ENCODE data around the gene UBXN6.

The UBXN6 gene

GRCh38 chr19:4401769-4402170, 55.8 kb downstream of the UBXN6 start:
- peak overlapping the region; percentile 30 for H3K4me3 ChIP-seq (ENCODE audit: low read depth, low read length)
- TF ChIP-seq CTCF (IDR thresholded peaks at IDR 0.05; ENCODE audit: low read depth, low read length, missing control alignments), result no peak
- no peak for DNase-seq (ENCODE audit: low read depth)
- in situ Hi-C loops (cut with HindIII; ENCODE audit: low sequenced_read_pairs), result no loop called here

- H3K4me3 ChIP-seq (ENCODE audit: low read depth, low read length), result peak within 1 kb of the TSS; percentile 95
- in situ Hi-C loops (cut with HindIII; ENCODE audit: low sequenced_read_pairs), result no loop called here
- TF ChIP-seq CTCF (IDR thresholded peaks at IDR 0.05; ENCODE audit: low read depth, low read length, missing control alignments), result peak; percentile 91
- peak; percentile 84 for DNase-seq (ENCODE audit: low read depth)
Observed at GRCh38 chr19:4400135-4400936, 57.3 kb downstream of the UBXN6 start, which contains the start of gene SH3GL1. SH3GL1 (minus strand) TSS chr19:4400547; CDS start chr19:4400368, 179 bp downstream.

- TF ChIP-seq CTCF (IDR thresholded peaks at IDR 0.05; ENCODE audit: low read depth, low read length, missing control alignments), result no peak
- H3K4me3 ChIP-seq (ENCODE audit: low read depth, low read length), result peak overlapping the region; percentile 95
- no peak for DNase-seq (ENCODE audit: low read depth)
- in situ Hi-C loops (cut with HindIII; ENCODE audit: low sequenced_read_pairs), result no loop called here
Observed at GRCh38 chr19:4399812-4400134, 57.8 kb downstream of the UBXN6 start.

GRCh38 chr19:4396949-4397783, 60.4 kb downstream of the UBXN6 start:
- in situ Hi-C loops (cut with HindIII; ENCODE audit: low sequenced_read_pairs), result no loop called here
- no peak for DNase-seq (ENCODE audit: low read depth)
- no peak for TF ChIP-seq CTCF (IDR thresholded peaks at IDR 0.05; ENCODE audit: low read depth, low read length, missing control alignments)
- H3K4me3 ChIP-seq (ENCODE audit: low read depth, low read length), result no peak overlapping the region

All from astrocyte of the cerebellum (primary cell).